Activated CD4-positive, alpha-beta memory T cell treated with anti-CD3 and anti-CD28 coated beads, Interleukin-2, amount 10 ng/mL, durations not matched to agents 7 days and 5 days (primary cell): Measurements from ENCODE around the gene CAVIN1. TPM values are rescaled to one million over a fixed set of nuclear protein-coding genes. Genes with fewer than 3 reads are reported as not detected.
"Not testable (repeated sequence)": the region's sequence is repeated elsewhere in the genome, so short reads cannot be mapped to it uniquely, and the experiment has no call there.

Experiments used
- CTCF ChIA-PET: fragments of 350-600 bp; sonication (Branson Sonifier 250); formaldehyde crosslinking; loops from one replicate; lab custom pipeline; 2021; ENCODE audit warnings: antibody characterized with exemption, inconsistent platforms; lab: Charles Lee
- POLR2A ChIA-PET: fragments of 350-600 bp; sonication (Branson Sonifier 250); formaldehyde crosslinking; loops from one replicate; lab custom pipeline; 2021; ENCODE audit warnings: antibody characterized with exemption; lab: Charles Lee
- DNase-seq: peaks from one replicate; pipeline ENCODE4 v3.0.0-alpha.2; 2020
- H3K27ac Mint-ChIP-seq: one replicate; pipeline ENCODE4 v1.8.0; 2021; ENCODE audit warnings: mild to moderate bottlenecking, mixed read lengths
- H3K27me3 Mint-ChIP-seq: one replicate; pipeline ENCODE4 v1.8.0; 2021; ENCODE audit warnings: mixed read lengths
- H3K36me3 Mint-ChIP-seq: one replicate; pipeline ENCODE4 v1.8.0; 2021; ENCODE audit warnings: low read depth, mixed read lengths
- H3K4me1 Mint-ChIP-seq: one replicate; pipeline ENCODE4 v1.8.0; 2021; ENCODE audit warnings: mixed read lengths
- H3K4me3 Mint-ChIP-seq: one replicate; pipeline ENCODE4 v1.8.0; 2021; ENCODE audit warnings: mild to moderate bottlenecking, mixed read lengths
- H3K9me3 Mint-ChIP-seq: one replicate; pipeline ENCODE4 v1.8.0; 2021; ENCODE audit warnings: mixed read lengths
- total RNA-seq, 2 experiments: library from RNA; stranded (reverse); gene quantifications; one replicate each; pipeline ENCODE4 v1.2.3, GENCODE V29; 2021

Gene CAVIN1
- total RNA-seq, 2 experiments from 2014 or later, result 1.0 to 1.1 TPM

DNA sequence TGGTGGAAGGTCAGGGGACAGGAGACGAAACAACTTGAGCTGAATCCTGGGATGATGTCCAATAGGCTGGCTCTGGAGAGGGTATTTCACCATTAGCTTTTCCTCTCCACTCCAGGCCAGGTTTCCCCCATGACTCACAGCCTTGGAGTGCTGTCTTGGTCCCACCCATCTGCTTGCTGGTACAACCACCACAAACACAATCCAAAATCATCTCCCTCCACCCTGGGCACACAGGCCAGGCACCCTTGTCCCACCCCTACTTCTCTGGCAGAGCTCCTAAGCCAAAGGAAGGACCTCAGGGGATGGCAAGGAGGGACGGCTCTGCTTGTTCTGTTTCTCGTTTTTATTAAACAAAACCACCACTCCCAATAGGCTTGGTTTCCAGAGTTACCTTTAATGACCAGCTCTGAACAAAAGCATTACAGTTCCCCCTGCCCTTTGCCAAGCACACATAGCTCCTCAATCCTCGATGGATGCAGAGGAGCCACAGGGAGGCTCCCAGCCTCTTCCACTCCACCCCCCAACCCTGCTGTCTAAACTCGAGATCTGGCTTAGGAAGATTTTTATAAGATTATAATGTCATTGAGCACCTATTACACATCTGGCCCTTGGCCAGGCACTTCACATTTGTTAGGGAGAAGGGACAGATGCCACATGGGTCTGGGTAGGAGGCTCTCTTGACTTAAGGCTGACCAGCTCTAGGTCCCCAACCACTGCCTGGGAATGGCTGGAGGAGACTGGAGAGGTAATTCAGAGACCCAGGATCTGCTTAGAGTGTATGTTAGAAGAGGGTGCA, 13.3 kb downstream of the CAVIN1 start:
- ChIA-PET POLR2A (no interaction called here), CTCF (interaction anchor here (1.1 to 15.8 kb wide), 4 partner anchors 14 to 91 kb away, joined by 3 to 342 read pairs (median 4); partner anchors contain the start of gene CAVIN1)
- H3K36me3 Mint-ChIP-seq, result no peaks in the 10 kb centered on the region

DNA sequence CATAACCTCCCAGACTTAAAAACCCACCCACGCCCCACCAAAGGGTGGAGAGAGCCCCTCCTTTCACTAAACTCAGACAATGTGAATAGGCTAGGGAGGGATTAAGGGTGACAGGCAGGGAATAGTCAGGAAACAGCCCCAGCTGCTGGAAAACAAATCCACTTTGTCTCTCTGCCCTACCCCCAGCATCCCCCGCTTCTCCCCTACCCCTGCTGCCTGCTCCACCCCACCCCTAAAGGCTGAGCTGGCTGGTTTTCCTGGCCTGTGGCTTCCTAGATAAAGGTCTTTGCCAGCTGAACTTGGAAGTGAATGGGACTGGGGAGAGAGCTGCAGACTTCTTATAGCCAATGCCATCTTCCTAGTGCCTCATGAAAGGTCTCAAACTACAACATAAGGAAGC, 15.0 kb downstream of the CAVIN1 start:
- H3K4me3 Mint-ChIP-seq, result no peak overlapping the region
- H3K27ac Mint-ChIP-seq, result no peak overlapping the region
- no peaks in the 10 kb centered on the region for H3K36me3 Mint-ChIP-seq
- DNase-seq, result no peak
- peaks cover 10% of the 10 kb centered on the region for H3K4me1 Mint-ChIP-seq
- H3K9me3 Mint-ChIP-seq, result no peaks in the 10 kb centered on the region
- H3K27me3 Mint-ChIP-seq, result peaks cover 17% of the 10 kb centered on the region
- ChIA-PET CTCF (interaction anchor here (0.6 to 15.8 kb wide), 9 partner anchors 9 to 119 kb away, joined by 3 to 342 read pairs (median 4); partner anchors contain the start of gene STAT3), POLR2A (interaction anchor here (1.5 to 3.8 kb wide), 3 partner anchors 15 to 95 kb away, joined by 4 to 18 read pairs (median 13); partner anchors contain the start of gene CAVIN1)

More for the DNA sequence above, 13.3 kb downstream of the CAVIN1 start:
- no peak for DNase-seq
- Mint-ChIP-seq H3K9me3 (no peaks in the 10 kb centered on the region), H3K4me1 (peaks cover 11% of the 10 kb centered on the region), H3K4me3 (no peak overlapping the region), H3K27me3 (peaks cover 12% of the 10 kb centered on the region), H3K27ac (no peak overlapping the region)

DNA sequence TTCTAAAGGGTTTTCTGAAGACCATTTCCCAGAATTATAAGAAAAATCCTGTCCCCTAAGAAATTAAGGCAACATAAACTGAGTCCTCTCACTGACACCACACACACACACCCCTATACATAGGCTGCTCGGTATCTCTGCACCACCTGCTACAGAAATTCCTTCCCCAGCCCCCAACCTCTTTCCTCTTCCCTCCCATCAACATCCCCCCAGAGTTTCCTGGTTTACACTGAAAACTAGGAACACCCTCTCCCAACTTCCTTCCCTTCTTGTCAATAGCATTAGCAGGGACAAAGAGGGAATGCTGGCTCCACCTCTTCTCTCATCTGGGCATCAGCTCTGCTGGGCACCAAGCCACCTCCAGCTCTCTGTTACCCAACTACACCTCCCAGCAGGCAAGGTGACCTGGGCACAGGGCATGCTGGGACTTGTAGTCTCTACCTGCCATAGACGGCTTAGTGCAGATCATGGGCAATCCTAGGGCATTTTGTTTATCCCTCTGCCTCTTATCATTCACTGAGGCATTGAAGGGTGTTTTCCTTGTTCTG, 15.7 kb downstream of the CAVIN1 start:
- Mint-ChIP-seq H3K27me3 (peaks cover 20% of the 10 kb centered on the region), H3K9me3 (no peaks in the 10 kb centered on the region)
- POLR2A ChIA-PET, result interaction anchor here (1.3 to 3.8 kb wide), 4 partner anchors 15 to 94 kb away, joined by 4 to 18 read pairs (median 9); partner anchors contain the start of genes CAVIN1 and STAT3

DNA sequence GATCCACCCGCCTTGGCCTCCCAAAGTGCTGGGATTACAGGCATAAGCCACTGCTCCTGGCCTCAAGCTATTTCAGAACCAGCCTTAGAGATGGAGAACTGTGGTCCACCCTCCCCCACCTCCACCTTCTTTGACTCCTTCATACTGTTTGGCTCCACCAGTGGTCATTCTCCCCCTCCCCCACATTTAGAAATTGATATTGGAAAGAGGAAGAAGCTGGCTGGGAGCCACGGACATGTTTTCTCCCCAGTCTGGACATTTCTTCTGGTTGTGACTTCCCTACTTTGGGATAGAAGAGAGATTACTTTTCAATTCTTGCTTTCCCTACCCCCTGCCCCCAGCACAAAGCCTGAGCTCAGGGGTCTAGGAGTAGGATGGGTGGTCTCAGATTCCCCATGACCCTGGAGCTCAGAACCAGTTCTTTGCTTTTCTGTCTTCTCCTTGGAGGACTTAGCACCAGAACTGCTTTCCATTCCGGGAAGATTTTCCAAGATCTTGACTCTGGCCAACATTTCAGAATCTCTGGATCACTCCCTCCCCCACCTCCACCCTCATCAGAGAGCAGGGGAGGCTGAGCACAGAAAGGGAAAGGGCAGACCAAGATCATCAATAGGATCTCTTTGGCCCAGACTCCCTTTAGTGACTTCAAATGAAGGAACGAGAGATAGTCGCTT, 16.3 kb downstream of the CAVIN1 start:
- Mint-ChIP-seq H3K36me3 (no peaks in the 10 kb centered on the region), H3K27me3 (peaks cover 23% of the 10 kb centered on the region), H3K27ac (no peak overlapping the region), H3K4me3 (no peak overlapping the region), H3K4me1 (peaks cover 10% of the 10 kb centered on the region), H3K9me3 (no peaks in the 10 kb centered on the region)
- ChIA-PET POLR2A (interaction anchor here (1.1 to 3.8 kb wide), 7 partner anchors 16 to 95 kb away, joined by 3 to 18 read pairs (median 5); partner anchors contain the start of genes CAVIN1 and STAT3), CTCF (interaction anchor here (0.6 to 15.8 kb wide), 33 partner anchors 8 to 286 kb away, joined by 3 to 342 read pairs (median 4); partner anchors contain the start of genes CAVIN1, NAGLU, STAT3 and TUBG1)
- DNase-seq, result no peak

More for the DNA sequence above, 15.7 kb downstream of the CAVIN1 start:
- Mint-ChIP-seq H3K36me3 (no peaks in the 10 kb centered on the region), H3K27ac (no peak overlapping the region), H3K4me3 (no peak overlapping the region), H3K4me1 (peaks cover 10% of the 10 kb centered on the region)
- CTCF ChIA-PET, result interaction anchor here (0.6 to 15.8 kb wide), 18 partner anchors 9 to 185 kb away, joined by 3 to 342 read pairs (median 4); partner anchors contain the start of genes CAVIN1 and STAT3
- DNase-seq, result peak; percentile 68

DNA sequence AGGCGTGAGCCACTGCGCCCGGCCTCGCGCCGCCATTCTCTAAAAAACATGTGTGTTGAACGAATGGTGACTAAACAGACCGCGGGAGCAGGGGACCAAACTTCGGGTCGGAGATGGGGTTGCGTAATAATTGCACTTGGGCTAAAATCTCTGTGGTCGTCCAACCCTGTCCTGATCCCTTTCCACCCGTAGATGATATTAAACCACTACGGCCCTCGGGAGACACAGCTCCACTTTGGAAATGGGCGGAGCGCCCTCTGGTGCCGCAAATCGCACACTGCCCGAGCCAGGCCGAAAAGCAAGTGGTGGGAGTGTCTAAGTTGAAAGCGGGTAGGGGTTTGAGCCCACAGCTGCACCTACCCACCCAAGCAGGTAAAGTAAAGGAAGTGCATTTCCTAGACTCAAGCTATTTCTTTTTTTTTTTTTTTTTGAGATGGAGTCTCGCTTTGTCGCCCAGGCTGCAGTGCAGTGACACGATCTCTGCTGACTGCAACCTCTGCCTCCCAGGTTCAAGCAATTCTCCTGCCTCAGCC, 17.0 kb downstream of the CAVIN1 start:
- Mint-ChIP-seq H3K9me3 (no peaks in the 10 kb centered on the region), H3K27ac (no peak overlapping the region), H3K4me3 (no peak overlapping the region), H3K4me1 (peaks cover 10% of the 10 kb centered on the region), H3K27me3 (peaks cover 23% of the 10 kb centered on the region), H3K36me3 (no peaks in the 10 kb centered on the region)
- CTCF ChIA-PET, result interaction anchor here (0.6 to 15.8 kb wide), 31 partner anchors 9 to 380 kb away, joined by 3 to 342 read pairs (median 4); partner anchors contain the start of genes CAVIN1, NAGLU, STAT3 and TUBG1
- DNase-seq, result peak; percentile 82
- POLR2A ChIA-PET, result interaction anchor here (1.1 to 3.8 kb wide), 6 partner anchors 17 to 94 kb away, joined by 3 to 18 read pairs (median 6); partner anchors contain the start of gene STAT3

DNA sequence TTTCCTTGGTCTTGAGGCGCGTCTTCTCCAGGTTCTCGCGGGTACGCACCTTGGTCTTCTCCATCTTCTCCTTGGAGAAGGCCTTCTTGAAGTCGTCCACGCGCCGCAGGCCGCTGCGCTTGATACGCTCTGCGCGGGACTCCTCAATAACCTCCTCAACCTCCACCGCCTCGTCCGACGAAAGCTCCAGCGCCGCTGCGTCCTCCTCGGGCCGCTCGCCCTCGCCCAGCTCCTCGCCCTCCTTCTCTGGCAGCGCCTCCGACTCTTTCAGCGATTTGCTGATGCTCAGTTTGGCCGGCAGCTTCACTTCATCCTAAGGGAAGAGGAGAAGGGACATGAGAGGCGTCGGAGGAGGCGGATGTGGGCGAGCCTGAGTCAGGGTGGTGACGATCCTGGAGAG, 18.0 kb downstream of the CAVIN1 start:
- DNase-seq, result no peak
- H3K36me3 Mint-ChIP-seq, result no peaks in the 10 kb centered on the region
- H3K4me1 Mint-ChIP-seq, result peaks cover 16% of the 10 kb centered on the region
- no peak overlapping the region for H3K4me3 Mint-ChIP-seq
- peaks cover 22% of the 10 kb centered on the region for H3K27me3 Mint-ChIP-seq
- H3K27ac Mint-ChIP-seq, result no peak overlapping the region
- ChIA-PET CTCF (interaction anchor here (1.3 to 15.8 kb wide), 8 partner anchors 10 to 183 kb away, joined by 4 to 342 read pairs (median 14); partner anchors contain the start of gene STAT3), POLR2A (interaction anchor here (2.9 to 3.8 kb wide), 2 partner anchors 85 to 92 kb away, joined by 13 to 18 read pairs; no protein-coding TSS in a partner anchor)
- H3K9me3 Mint-ChIP-seq, result no peaks in the 10 kb centered on the region

DNA sequence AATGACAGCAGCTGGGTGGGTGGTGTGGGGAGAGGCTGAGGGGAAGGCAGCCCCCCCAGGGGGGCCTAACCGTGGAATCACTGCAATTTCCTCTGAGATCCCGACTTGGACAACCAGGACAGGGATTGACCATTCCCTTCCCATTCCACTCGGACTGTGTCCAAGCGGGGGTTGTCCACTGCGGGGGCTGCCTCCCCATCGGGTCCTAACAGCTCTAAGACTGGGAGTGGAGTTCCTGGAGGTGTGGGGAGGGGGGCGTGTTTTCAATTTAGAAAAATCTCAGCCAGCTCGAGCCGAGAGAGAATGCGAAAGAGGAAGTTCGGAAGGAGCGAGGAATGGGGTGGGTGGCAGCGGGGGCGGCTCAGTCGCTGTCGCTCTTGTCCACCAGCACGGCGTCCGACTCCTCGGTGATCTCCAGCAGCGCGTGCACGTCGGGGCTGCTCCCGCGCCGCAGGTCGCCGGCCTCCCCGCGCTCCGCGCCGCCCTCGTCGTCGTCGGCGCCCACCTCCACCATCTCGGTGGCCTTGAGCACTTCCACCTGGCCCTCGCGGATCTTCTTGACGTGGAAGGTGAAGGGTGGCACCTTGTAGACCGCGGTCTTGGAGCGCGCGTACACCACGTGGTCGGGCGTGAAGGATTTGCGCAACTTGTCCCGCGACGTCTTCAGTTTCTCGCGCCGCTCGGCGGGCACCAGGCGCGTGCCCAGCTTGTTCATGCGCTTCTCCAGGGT, 18.6 kb downstream of the CAVIN1 start:
- Mint-ChIP-seq H3K4me1 (peaks cover 20% of the 10 kb centered on the region), H3K4me3 (no peak overlapping the region), H3K36me3 (no peaks in the 10 kb centered on the region), H3K27ac (no peak overlapping the region), H3K9me3 (no peaks in the 10 kb centered on the region), H3K27me3 (peaks cover 19% of the 10 kb centered on the region)
- no peak for DNase-seq
- ChIA-PET CTCF (interaction anchor here (1.3 to 15.8 kb wide), 6 partner anchors 10 to 182 kb away, joined by 3 to 342 read pairs (median 10); no protein-coding TSS in a partner anchor), POLR2A (interaction anchor here (1.0 to 3.8 kb wide), 5 partner anchors 16 to 93 kb away, joined by 3 to 15 read pairs (median 9); partner anchors contain the start of gene STAT3)

DNA sequence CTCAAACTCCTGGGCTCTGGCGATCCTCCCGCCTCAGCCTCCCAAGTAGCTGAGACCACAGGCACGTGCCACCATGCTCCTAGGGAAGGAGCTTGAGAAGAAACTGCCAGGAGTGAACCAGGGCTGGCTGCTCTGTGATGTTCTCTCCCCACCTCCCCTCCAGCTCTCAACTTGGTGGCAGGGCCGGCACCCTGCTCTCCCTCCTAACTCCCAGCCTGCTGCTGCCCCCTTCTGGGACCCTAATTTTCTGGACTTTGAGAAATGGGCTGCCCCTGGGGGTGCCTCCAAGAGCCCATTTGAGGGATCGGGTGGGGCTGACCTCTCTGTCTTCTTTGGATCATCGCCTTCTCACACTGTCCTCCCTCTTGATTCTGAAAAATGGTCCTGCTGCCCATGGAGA, 19.9 kb downstream of the CAVIN1 start:
- Mint-ChIP-seq H3K4me3 (no peak overlapping the region), H3K27me3 (peaks cover 19% of the 10 kb centered on the region), H3K9me3 (no peaks in the 10 kb centered on the region), H3K36me3 (no peaks in the 10 kb centered on the region), H3K27ac (no peak overlapping the region), H3K4me1 (peaks cover 20% of the 10 kb centered on the region)
- ChIA-PET POLR2A (interaction anchor here (1.0 to 3.4 kb wide), 6 partner anchors 10 to 116 kb away, joined by 3 to 15 read pairs (median 4); partner anchors contain the start of gene STAT3), CTCF (interaction anchor here (0.6 to 15.8 kb wide), 20 partner anchors 11 to 181 kb away, joined by 3 to 342 read pairs (median 4); partner anchors contain the start of gene STAT3)
- DNase-seq, result peak; percentile 52

DNA sequence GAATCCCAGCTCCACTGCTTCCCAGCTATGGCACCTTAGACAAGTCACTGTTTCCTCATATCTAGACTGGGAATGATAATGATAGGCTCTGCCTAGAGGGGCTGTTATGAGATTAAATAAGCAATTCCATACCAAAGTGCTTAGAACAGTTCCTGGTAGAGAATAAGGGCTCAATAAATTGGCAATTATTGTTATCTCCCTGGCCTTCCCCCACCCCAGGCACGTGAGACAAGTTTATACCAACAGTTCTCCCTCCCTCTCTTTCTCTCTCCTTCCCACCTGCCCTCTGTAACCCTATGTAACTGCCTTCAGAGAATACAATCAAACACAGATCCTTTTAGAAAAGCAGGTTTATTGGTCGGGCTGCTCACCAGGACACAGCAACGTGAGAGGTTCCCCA, 20.9 kb downstream of the CAVIN1 start:
- peaks cover 16% of the 10 kb centered on the region for H3K4me1 Mint-ChIP-seq
- no peak overlapping the region for H3K4me3 Mint-ChIP-seq
- ChIA-PET CTCF (interaction anchor here (0.5 to 15.8 kb wide), 3 partner anchors 13 to 176 kb away, joined by 3 to 342 read pairs (median 13); partner anchors contain the start of gene STAT3), POLR2A (interaction anchor here (1.4 to 3.4 kb wide), 2 partner anchors 13 to 117 kb away, joined by 3 to 15 read pairs; partner anchors contain the start of gene STAT3)
- no peaks in the 10 kb centered on the region for H3K9me3 Mint-ChIP-seq
- H3K27me3 Mint-ChIP-seq, result peaks cover 12% of the 10 kb centered on the region
- peak overlapping the region; percentile 0 for H3K27ac Mint-ChIP-seq
- no peak for DNase-seq
- no peaks in the 10 kb centered on the region for H3K36me3 Mint-ChIP-seq

DNA sequence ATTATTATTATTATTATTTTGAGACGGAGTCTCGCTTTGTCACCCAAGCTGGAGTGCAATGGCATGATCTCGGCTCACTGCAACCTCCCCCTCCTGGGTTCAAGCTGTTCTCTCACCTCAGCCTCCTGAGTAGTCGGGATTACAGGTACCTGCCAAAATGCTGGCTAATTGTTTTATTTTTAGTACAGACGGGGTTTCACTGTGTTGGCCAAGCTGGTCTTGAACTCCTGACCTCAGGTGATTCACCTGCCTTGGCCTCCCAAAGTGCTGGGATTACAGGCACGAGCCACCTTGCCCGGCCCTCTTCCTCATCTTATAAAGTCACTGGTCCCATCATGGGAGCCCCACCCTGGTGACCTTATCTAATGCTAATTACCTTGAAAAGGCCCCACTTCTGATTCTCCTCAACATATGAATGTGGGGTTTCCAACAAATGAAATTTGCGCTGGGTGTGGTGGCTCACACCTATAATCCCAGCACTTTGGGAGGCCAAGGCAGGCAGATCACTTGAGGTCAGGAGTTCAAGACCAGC, 22.1 kb downstream of the CAVIN1 start:
- not testable (repeated sequence) for H3K4me3 Mint-ChIP-seq, H3K27ac Mint-ChIP-seq, DNase-seq, H3K36me3 Mint-ChIP-seq, H3K9me3 Mint-ChIP-seq
- CTCF ChIA-PET, result interaction anchor here (1.5 to 15.8 kb wide), 2 partner anchors 82 to 126 kb away, joined by 3 to 342 read pairs; no protein-coding TSS in a partner anchor
- Mint-ChIP-seq H3K4me1 (peaks cover 14% of the 10 kb centered on the region), H3K27me3 (peaks cover 11% of the 10 kb centered on the region)
- POLR2A ChIA-PET, result interaction anchor here (3.1 kb wide), 1 partner anchor 12 kb away, joined by 29 read pairs; the partner anchor contains the start of gene STAT3
